ENCODE measurements around the gene GLI3.

GLI3 gene

GRCh38 chr7:42029405-42029804, 207.6 kb downstream of the GLI3 start:
- H3K4me3 ChIP-seq (ENCODE audit: low read depth, low read length), result no peak overlapping the region
- no peak for TF ChIP-seq CTCF (IDR thresholded peaks at IDR 0.05; ENCODE audit: low read depth, low read length, missing control alignments)
- no peak for DNase-seq (ENCODE audit: low read depth)

GRCh38 chr7:42027521-42027920, 209.5 kb downstream of the GLI3 start:
- no peak for DNase-seq (ENCODE audit: low read depth)
- no peak overlapping the region for H3K4me3 ChIP-seq (ENCODE audit: low read depth, low read length)
- no peak for TF ChIP-seq CTCF (IDR thresholded peaks at IDR 0.05; ENCODE audit: low read depth, low read length, missing control alignments)

- no peak for DNase-seq (ENCODE audit: low read depth)
- H3K4me3 ChIP-seq (ENCODE audit: low read depth, low read length), result no peak overlapping the region
- TF ChIP-seq CTCF (IDR thresholded peaks at IDR 0.05; ENCODE audit: low read depth, low read length, missing control alignments), result no peak
Observed at GRCh38 chr7:42026622-42027197, 210.3 kb downstream of the GLI3 start.

GRCh38 chr7:42025635-42026375, 211.2 kb downstream of the GLI3 start:
- no peak for DNase-seq (ENCODE audit: low read depth)
- TF ChIP-seq CTCF (IDR thresholded peaks at IDR 0.05; ENCODE audit: low read depth, low read length, missing control alignments), result no peak
- H3K4me3 ChIP-seq (ENCODE audit: low read depth, low read length), result no peak overlapping the region

GRCh38 chr7:42024537-42024936, 212.5 kb downstream of the GLI3 start:
- no peak for TF ChIP-seq CTCF (IDR thresholded peaks at IDR 0.05; ENCODE audit: low read depth, low read length, missing control alignments)

GRCh38 chr7:42023262-42023661, 213.7 kb downstream of the GLI3 start:
- H3K4me3 ChIP-seq (ENCODE audit: low read depth, low read length), result no peak overlapping the region
- TF ChIP-seq CTCF (IDR thresholded peaks at IDR 0.05; ENCODE audit: low read depth, low read length, missing control alignments), result no peak
- no peak for DNase-seq (ENCODE audit: low read depth)

More at GRCh38 chr7:42024537-42024936, 212.5 kb downstream of the GLI3 start:
- no peak for DNase-seq (ENCODE audit: low read depth)
- H3K4me3 ChIP-seq (ENCODE audit: low read depth, low read length), result no peak overlapping the region

- H3K4me3 ChIP-seq (ENCODE audit: low read depth, low read length), result no peak overlapping the region
- TF ChIP-seq CTCF (IDR thresholded peaks at IDR 0.05; ENCODE audit: low read depth, low read length, missing control alignments), result no peak
- no peak for DNase-seq (ENCODE audit: low read depth)
Observed at GRCh38 chr7:42022791-42023190, 214.2 kb downstream of the GLI3 start.

Data from GM12864 (cell line).